Measurements from ENCODE around the gene COL24A1. TPM values are rescaled to one million over a fixed set of nuclear protein-coding genes. Genes with fewer than 3 reads are reported as not detected.
A peak's percentile ranks its signal among the peaks of the same experiment; 100 is the strongest.
"Not testable (repeated sequence)": the region's sequence is repeated elsewhere in the genome, so short reads cannot be mapped to it uniquely, and the experiment has no call there.

COL24A1 gene
- total RNA-seq, 1 experiment from 2014 or later = 0.34 TPM

- peak; percentile 45 for DNase-seq (ENCODE audit: low read depth)
These were observed 261.9 kb downstream of the COL24A1 start for GRCh38 chr1:85894651-85895050.

GRCh38 chr1:85892366-85892765, 264.2 kb downstream of the COL24A1 start:
- DNase-seq (ENCODE audit: low read depth) = no peak

GRCh38 chr1:85889870-85890269, 266.7 kb downstream of the COL24A1 start:
- DNase-seq (ENCODE audit: low read depth) = no peak

- no peak for DNase-seq (ENCODE audit: low read depth)
These were observed 267.7 kb downstream of the COL24A1 start for GRCh38 chr1:85888921-85889320.

GRCh38 chr1:85884372-85885035, 272.1 kb downstream of the COL24A1 start:
- peak; percentile 16 for DNase-seq (ENCODE audit: low read depth)

GRCh38 chr1:85867189-85867588, 289.4 kb downstream of the COL24A1 start:
- no peak for DNase-seq (ENCODE audit: low read depth)

- peak; percentile 44 for DNase-seq (ENCODE audit: low read depth)
These were observed 291.4 kb downstream of the COL24A1 start for GRCh38 chr1:85865213-85865612.

GRCh38 chr1:85864727-85865126, 291.8 kb downstream of the COL24A1 start:
- no peak for DNase-seq (ENCODE audit: low read depth)

GRCh38 chr1:85863639-85864038, 292.9 kb downstream of the COL24A1 start:
- not testable (repeated sequence) for DNase-seq (ENCODE audit: low read depth)

- DNase-seq (ENCODE audit: low read depth) = peak; percentile 19
These were observed 294.1 kb downstream of the COL24A1 start for GRCh38 chr1:85862456-85862855.

- DNase-seq (ENCODE audit: low read depth) = no peak
These were observed 298.6 kb downstream of the COL24A1 start for GRCh38 chr1:85857991-85858390.

GRCh38 chr1:85850238-85850637, 306.3 kb downstream of the COL24A1 start:
- DNase-seq (ENCODE audit: low read depth) = peak; percentile 95

GRCh38 chr1:85849660-85850059, 306.9 kb downstream of the COL24A1 start:
- no peak for DNase-seq (ENCODE audit: low read depth)

GRCh38 chr1:85847356-85847755, 309.2 kb downstream of the COL24A1 start:
- peak; percentile 15 for DNase-seq (ENCODE audit: low read depth)

GRCh38 chr1:85846706-85847105, 309.9 kb downstream of the COL24A1 start:
- no peak for DNase-seq (ENCODE audit: low read depth)

GRCh38 chr1:85839459-85839858, 317.1 kb downstream of the COL24A1 start:
- DNase-seq (ENCODE audit: low read depth) = no peak

- DNase-seq (ENCODE audit: low read depth) = no peak
These were observed 318.3 kb downstream of the COL24A1 start for GRCh38 chr1:85838238-85838637.

GRCh38 chr1:85836736-85837135, 319.8 kb downstream of the COL24A1 start:
- no peak for DNase-seq (ENCODE audit: low read depth)

- not testable (repeated sequence) for DNase-seq (ENCODE audit: low read depth)
These were observed 323.4 kb downstream of the COL24A1 start for GRCh38 chr1:85833165-85833564.

- no peak for DNase-seq (ENCODE audit: low read depth)
These were observed 325.7 kb downstream of the COL24A1 start for GRCh38 chr1:85830837-85831236.

- DNase-seq (ENCODE audit: low read depth) = no peak
These were observed 332.3 kb downstream of the COL24A1 start for GRCh38 chr1:85824066-85824840.

GRCh38 chr1:85822696-85823095, 333.9 kb downstream of the COL24A1 start:
- DNase-seq (ENCODE audit: low read depth) = no peak

GRCh38 chr1:85818371-85818770, 338.2 kb downstream of the COL24A1 start:
- peak; percentile 45 for DNase-seq (ENCODE audit: low read depth)

All from LHCN-M2 (cell line).